Suprapubic skin (tissue), 4 donors: ENCODE data around the gene SORCS3.

ENCODE experiments used
- EP300 ChIP-seq: sonication (generic); formaldehyde crosslinking; IDR thresholded peaks from one replicate; pipeline ENCODE4 v1.6.1; 2017; ENCODE audit warnings: antibody characterized with exemption
- POLR2A ChIP-seq, 2 donors: fragments of 450-650 bp; IDR thresholded peaks; one replicate each; pipeline ENCODE4 v1.6.1; 2017; ENCODE audit warnings: antibody characterized with exemption in 2 of 2, mild to moderate bottlenecking in 2 of 2, moderate library complexity in 2 of 2
- POLR2AphosphoS5 ChIP-seq, 3 donors: sonication (generic); formaldehyde crosslinking; IDR thresholded peaks; one replicate each; pipeline ENCODE4 v1.6.1; 2017; ENCODE audit warnings: antibody characterized with exemption in 3 of 3
- TF ChIP-seq, protein P1 (sequence below), 2 donors: fragments of 200-600 bp in 1 of 2; fragments of 450-650 bp in 1 of 2; sonication (generic) in 1 of 2; IDR thresholded peaks; one replicate each; pipeline ENCODE4 v1.5.1; 2016 to 2019; ENCODE audit warnings: antibody characterized with exemption in 2 of 2, mild to moderate bottlenecking in 1 of 2, moderate library complexity in 1 of 2

DNA sequence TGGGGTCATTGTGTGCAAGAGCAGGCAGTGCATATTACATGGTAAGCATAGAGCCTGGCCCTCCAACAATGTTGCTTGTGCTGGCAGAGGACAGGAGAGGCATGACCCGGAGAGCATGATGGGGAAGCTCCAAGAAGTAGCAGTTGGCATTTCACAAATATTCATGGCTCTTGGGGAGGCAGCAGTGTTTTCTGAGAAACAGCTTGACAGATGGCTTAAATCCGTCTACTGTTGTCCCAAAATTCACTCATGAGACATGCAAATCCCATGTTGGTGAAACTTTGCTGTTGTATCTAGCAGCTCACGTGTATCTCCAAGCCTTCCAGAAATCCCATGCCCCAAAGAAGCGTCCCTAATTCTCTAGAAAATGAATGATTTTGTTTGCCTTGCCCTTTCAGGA is 487.0 kb downstream of the SORCS3 start:
- TF ChIP-seq, protein P1, sequence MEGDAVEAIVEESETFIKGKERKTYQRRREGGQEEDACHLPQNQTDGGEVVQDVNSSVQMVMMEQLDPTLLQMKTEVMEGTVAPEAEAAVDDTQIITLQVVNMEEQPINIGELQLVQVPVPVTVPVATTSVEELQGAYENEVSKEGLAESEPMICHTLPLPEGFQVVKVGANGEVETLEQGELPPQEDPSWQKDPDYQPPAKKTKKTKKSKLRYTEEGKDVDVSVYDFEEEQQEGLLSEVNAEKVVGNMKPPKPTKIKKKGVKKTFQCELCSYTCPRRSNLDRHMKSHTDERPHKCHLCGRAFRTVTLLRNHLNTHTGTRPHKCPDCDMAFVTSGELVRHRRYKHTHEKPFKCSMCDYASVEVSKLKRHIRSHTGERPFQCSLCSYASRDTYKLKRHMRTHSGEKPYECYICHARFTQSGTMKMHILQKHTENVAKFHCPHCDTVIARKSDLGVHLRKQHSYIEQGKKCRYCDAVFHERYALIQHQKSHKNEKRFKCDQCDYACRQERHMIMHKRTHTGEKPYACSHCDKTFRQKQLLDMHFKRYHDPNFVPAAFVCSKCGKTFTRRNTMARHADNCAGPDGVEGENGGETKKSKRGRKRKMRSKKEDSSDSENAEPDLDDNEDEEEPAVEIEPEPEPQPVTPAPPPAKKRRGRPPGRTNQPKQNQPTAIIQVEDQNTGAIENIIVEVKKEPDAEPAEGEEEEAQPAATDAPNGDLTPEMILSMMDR (IDR thresholded peaks at IDR 0.05) = no peak
- TF ChIP-seq POLR2AphosphoS5 (IDR thresholded peaks at IDR 0.05) (no peak), POLR2A (IDR thresholded peaks at IDR 0.05) (no peak), EP300 (no peak)
